Measurements from ENCODE around the gene ACACA.
A peak's percentile ranks its signal among the peaks of the same experiment; 100 is the strongest.

The ACACA gene

DNA sequence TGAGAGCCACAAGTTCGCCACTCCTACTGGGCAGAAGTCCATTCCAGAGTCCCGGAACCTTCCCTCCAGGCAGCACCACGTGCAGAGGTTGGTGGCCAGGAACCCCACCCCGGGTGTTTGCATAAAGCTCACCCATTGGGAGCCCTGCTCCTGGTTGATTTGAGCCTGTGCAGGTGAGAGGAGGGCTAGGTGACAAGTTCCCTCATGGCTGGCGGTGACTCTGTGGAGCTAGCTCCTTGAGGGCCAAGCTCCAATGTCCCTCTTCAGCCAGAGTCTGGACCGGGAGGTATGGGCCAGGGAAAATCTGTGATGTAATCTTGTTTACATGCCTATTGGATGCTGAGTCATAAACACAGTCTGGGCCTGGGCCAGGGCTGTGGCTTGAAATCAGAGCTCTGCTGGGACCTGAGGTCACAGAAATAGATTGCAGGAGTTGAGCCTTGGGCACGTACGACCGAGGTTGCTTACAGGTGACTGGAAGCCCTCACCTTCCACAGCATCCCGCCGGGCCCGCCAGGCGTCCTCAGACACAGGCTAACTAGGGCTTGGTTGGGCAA lies 339.0 kb downstream of the ACACA start:
- DNase-seq (ENCODE audit: low read depth), result no peak

DNA sequence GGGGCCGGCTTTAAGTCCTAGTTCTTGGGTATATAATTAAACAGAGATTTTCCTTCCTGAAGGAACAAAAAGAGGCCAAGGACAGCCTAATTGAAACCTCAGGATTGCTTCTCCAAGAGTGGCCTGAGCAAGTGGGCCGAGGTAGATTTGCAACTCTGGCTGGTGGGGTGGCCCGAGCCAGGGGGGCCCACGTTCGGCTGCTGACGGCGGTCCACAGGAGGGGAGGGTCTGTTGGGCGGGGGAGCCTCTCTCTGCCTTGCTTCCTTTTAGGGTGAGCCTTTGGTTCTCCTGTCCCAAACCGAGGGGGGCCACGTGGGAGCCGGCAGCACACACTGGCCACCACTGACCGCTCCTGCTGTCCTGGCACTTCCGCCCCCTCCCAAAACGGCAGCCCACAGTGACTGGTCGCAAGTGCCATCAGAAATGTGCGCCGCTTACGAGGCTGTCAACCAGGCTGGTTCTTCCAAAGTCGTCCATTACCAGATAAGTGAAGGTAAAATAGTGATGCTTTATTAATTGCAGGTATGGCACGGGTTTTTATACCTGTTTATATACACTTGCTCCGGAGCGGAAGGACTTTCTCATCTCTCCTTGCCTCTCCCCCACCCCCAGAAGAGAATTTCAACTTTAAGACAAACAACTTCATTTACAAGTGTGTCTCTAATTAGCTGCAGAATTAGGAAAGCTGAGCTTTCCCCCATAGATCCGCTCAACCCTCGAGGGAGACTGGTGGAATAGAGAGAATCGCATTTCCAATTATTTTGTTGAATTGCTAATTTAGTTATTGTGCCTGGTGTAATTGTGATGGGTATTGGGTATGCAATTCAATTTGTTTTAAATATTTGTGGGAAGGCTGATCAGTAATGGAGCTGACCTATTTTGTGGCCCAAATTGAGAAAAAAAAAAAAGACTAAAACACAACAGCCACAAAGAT lies 340.0 kb downstream of the ACACA start:
- no peak for DNase-seq (ENCODE audit: low read depth)

- DNase-seq (ENCODE audit: low read depth), result no peak
Measured at GRCh38 chr17:37065486-37066321, 340.9 kb downstream of the ACACA start.

DNA sequence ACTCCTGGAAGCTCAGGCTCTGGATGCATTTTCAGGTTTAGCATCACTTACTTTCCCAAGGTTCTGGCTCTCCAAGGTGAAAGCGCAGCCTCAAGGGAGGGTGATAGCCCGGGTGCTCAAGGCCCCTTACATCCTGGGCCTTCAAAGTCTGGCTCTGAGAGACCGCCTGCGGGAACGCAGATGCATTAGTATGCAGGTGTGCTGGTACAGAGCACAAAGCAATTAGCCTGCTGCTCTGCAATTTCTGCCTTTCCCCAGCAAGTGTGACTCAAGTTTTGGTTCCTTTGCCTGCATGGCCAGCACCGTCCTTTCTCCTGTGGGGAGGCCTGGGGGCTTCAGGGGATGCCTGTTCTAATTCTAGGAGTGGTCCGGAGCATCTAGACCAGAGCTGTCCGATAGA lies 341.7 kb downstream of the ACACA start:
- DNase-seq (ENCODE audit: low read depth), result no peak

DNA sequence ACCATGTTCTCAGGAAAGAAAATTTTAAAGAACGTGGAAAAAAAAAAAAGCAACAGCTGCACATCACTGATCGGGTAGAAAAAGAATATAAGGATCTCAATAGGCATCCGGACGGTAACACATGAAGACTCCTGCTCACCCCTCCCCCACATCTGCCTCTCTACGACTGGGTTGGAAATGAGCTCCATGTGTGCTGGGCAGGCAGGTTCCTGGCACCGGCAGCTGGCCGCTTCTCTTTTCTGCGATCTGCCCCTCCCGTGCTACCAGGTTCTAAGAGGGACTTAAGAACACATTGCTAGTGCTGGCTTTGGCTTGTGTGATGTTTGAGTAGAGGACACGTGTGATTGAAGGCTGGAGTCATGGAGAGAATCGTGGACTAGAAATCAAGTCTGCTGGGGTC lies 342.4 kb downstream of the ACACA start:
- DNase-seq (ENCODE audit: low read depth), result no peak

DNA sequence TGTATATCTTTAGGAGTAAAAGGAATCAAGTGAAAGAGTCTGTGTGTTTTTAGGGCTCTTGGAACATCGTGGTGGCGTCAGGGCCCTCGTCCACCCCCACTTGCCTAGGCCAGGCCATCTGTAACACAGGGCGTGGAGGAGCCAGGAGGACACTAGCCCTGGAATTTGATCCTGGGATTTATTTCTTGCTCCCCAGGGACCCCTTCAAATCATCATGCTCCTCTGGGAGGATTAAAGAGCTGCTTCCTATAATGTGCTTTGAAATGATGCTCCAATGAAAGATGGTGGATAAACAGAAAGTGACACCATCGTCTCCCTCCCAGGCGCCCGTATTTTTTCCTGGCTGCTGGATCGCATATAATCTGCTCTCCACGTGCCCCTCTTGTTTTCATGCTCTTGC lies 344.6 kb downstream of the ACACA start:
- DNase-seq (ENCODE audit: low read depth), result no peak

- no peak for DNase-seq (ENCODE audit: low read depth)
Measured at GRCh38 chr17:37060928-37061327, 345.7 kb downstream of the ACACA start.

GRCh38 chr17:37060094-37060493 lies 346.5 kb downstream of the ACACA start:
- no peak for DNase-seq (ENCODE audit: low read depth)

DNA sequence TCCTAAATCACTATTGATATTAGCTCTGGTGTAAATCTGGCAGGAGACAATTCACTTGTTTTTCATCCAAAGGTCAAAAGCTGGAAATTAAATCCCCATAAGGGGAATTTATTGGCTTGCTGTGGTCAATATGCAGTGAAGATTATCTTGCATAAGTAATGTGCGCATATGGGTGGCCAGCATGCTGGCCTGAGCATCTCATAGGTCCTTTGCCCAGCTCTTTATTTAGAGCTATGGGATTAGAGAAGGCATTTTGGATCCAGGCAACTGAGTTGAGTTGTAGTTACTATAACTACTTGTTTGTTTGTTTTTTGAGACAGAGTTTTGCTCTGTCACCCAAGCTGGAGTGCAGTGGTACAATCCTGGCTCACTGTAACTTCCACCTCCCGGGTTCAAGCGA lies 347.1 kb downstream of the ACACA start:
- DNase-seq (ENCODE audit: low read depth), result no peak

DNA sequence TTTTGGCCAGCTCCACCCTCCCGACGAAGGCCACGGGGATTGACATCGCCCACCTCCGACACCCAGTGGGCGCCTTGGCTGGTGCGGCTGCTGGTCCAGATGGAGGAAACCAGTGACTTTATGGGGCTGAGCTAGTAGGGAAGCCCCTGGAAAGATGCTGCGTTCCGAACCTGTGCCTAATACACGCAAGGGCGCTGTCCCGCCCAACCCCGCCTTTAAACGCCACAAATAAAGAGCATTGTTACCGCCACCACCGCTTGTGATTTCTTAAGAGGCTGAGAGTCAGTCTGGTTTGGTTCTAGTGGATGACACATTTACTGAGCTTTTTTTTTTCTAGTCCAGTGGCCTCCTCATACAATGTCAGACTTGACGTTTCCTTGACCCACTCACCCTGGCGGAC lies 350.0 kb downstream of the ACACA start:
- no peak for DNase-seq (ENCODE audit: low read depth)

GRCh38 chr17:37054894-37055293 lies 351.7 kb downstream of the ACACA start:
- DNase-seq (ENCODE audit: low read depth), result no peak

GRCh38 chr17:37052450-37052849 lies 354.2 kb downstream of the ACACA start:
- no peak for DNase-seq (ENCODE audit: low read depth)

- no peak for DNase-seq (ENCODE audit: low read depth)
Measured at GRCh38 chr17:37051833-37052232, 354.8 kb downstream of the ACACA start.

DNA sequence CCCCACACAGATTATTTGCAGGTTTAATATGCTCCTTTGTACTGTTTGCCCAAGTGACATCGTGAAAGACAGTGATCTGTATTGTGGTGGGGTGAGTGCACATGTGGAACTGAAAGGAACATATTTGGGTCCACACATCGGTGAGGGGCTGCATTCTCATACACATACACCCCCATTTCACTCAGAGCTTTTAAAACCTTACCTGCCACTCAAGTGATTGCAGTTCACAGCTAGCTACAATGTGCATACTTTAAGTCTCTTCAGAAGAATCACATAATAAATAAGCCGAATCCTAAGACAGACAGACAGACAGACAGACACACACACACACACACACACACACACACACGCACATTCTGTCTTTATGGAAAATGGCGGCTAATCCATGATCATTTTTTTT lies 355.3 kb downstream of the ACACA start:
- no peak for DNase-seq (ENCODE audit: low read depth)

GRCh38 chr17:37050920-37051319 lies 355.7 kb downstream of the ACACA start:
- no peak for DNase-seq (ENCODE audit: low read depth)

DNA sequence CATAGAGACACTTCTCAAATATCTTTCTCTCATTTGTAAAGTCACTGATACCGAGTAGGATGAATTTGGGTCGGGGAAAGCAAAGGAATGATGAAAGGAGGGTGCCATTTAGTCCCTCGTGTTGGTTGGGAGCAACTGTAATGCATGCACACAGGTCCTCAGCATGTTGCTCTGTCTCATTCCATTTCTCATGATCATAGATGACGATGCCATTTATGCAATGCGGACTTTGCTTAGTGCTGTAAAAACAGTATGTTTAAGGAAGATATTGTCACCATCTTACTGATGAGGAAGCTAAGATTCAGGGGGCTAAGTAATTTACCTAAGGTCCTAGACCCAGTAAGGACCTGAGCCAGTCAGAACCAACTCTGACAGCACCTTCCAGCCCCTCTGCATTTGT lies 357.8 kb downstream of the ACACA start:
- no peak for DNase-seq (ENCODE audit: low read depth)

GRCh38 chr17:37047631-37048104 lies 359.0 kb downstream of the ACACA start:
- DNase-seq (ENCODE audit: low read depth), result peak; percentile 67

DNA sequence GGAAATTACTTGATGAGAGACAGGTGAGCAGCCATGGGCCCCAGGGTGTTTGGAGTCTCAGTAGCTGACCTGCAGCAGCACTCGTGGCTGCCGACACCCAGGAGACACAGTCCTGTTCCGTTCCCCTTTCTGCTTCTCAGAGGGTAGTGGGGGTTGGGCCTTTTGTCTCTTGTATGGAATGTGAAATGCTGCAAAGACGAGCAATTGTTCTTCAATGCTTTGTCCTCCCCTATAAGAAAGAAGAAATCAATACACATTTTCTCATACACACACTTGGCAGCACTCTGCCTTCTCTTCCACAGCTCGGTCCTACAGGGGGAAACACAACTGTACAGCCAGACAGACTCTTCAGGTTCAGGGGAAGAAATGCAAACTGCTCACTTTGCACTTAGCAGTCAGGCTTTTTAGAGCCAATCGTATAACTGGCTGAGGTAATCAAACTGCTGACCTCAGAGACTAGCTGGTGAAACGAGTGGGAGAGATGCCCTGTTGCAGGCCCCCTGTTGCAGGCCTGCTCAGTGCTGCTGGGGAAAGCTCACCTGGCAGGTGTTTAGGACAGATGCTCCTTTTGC lies 361.2 kb downstream of the ACACA start:
- no peak for DNase-seq (ENCODE audit: low read depth)

- DNase-seq (ENCODE audit: low read depth), result no peak
Measured at GRCh38 chr17:37043201-37043600, 363.4 kb downstream of the ACACA start.

GRCh38 chr17:37041932-37042331 lies 364.7 kb downstream of the ACACA start:
- DNase-seq (ENCODE audit: low read depth), result no peak

GRCh38 chr17:37039269-37039668 lies 367.4 kb downstream of the ACACA start:
- no peak for DNase-seq (ENCODE audit: low read depth)

- no peak for DNase-seq (ENCODE audit: low read depth)
Measured at GRCh38 chr17:37037590-37038155, 369.0 kb downstream of the ACACA start.
